ENCODE results near the gene TBC1D14. TPM values are rescaled to one million over a fixed set of nuclear protein-coding genes. Genes with fewer than 3 reads are reported as not detected.

TBC1D14 gene
- total RNA-seq, 1 donor = 34.0 TPM

GRCh38 chr4:6923507-6923906 is 13.9 kb downstream of the TBC1D14 start:
- no peak for DNase-seq (ENCODE audit: low read depth)
- no peak for TF ChIP-seq CTCF (IDR thresholded peaks at IDR 0.05; ENCODE audit: insufficient read depth, low read length)
- H3K4me3 ChIP-seq (ENCODE audit: low read depth, low read length) = no peak overlapping the region

- H3K4me3 ChIP-seq (ENCODE audit: low read depth, low read length) = no peak overlapping the region
- DNase-seq (ENCODE audit: low read depth) = no peak
- no peak for TF ChIP-seq CTCF (IDR thresholded peaks at IDR 0.05; ENCODE audit: insufficient read depth, low read length)
These were observed 14.7 kb downstream of the TBC1D14 start for GRCh38 chr4:6924361-6924779.

- no peak for DNase-seq (ENCODE audit: low read depth)
These were observed 15.8 kb downstream of the TBC1D14 start for GRCh38 chr4:6925357-6925836.

DNA sequence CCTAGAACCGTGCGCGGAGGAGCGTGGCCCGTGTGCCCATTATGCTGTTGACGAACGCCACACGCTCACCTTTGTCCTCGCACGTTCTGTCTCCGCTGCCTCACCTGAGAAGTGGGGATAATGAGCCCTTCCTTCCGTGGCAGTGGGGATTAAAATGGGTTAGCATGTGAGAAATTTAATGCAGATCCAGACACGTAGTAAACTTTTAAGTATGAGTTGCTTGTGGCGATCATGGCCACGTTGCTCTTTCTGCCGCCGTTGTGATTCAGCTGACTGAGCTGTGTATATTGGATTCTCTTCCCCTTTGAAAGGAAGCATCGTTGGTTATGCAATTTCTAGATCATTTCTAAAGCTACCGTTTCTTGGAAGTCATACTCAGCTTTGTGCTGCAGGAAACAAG is 16.5 kb downstream of the TBC1D14 start:
- DNase-seq (ENCODE audit: low read depth) = no peak

More at GRCh38 chr4:6925357-6925836, 15.8 kb downstream of the TBC1D14 start:
- no peak overlapping the region for H3K4me3 ChIP-seq (ENCODE audit: low read depth, low read length)
- no peak for TF ChIP-seq CTCF (IDR thresholded peaks at IDR 0.05; ENCODE audit: insufficient read depth, low read length)

DNA sequence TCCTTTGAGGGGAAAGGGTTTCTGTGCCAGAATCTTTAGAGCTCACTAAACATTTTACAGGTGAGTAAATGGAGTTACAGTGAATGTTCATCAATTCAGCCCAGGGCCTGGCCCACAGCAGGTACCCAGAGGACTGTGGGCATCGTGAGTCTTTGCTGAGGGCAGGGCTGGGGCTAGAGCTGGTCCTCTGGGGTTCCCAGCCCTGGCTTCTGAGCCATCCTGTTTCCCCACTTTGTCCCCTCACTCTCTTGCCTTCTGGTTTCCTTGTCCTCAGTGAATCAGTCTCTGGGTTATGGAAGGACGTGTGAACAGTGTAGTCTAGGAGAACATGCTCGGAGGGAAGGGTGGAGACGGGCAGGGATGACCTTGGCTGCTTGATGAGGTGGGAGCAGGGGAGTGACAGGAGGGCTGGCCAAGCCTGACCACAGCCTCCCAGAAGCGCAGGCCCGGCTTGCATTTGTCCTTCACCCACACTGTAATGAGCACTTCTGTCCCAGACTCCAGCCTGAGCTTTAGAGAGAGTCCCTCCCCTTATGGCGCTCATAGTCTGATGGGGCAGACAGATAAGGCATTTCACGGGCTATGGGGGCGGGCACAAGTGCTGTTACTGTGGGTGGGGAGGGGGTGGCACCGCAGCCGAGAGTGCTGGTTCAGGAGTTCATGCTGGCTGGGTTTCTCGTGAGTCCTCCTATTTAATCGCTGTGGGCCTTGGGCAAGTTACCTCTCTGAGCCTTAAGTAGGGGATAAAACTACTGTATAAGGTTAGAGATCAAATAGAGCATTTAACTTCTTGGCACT is 17.3 kb downstream of the TBC1D14 start:
- DNase-seq (ENCODE audit: low read depth) = no peak
- no peak overlapping the region for H3K4me3 ChIP-seq (ENCODE audit: low read depth, low read length)
- TF ChIP-seq CTCF (IDR thresholded peaks at IDR 0.05; ENCODE audit: insufficient read depth, low read length) = no peak

More for the DNA sequence above, 16.5 kb downstream of the TBC1D14 start:
- TF ChIP-seq CTCF (IDR thresholded peaks at IDR 0.05; ENCODE audit: insufficient read depth, low read length) = no peak
- H3K4me3 ChIP-seq (ENCODE audit: low read depth, low read length) = no peak overlapping the region

DNA sequence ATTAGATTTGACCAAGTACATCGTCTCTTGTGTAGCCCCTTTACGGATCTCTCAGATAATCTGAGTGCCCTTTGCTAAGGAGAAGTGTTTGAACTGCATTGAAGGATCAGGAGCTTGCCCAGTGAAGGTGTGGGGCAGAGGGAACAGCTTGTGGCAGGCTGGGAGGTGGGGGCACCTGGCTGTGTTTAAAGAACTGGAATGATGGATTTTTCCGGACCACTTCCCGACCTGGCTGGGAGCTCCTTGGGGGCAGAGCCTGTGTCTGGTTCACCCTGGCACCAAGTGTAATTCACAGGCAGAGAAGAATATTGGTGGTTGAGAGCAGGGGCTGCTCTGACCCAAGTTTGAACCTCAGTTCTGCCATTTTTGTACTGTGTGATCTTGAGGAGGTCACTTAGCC is 18.5 kb downstream of the TBC1D14 start:
- DNase-seq (ENCODE audit: low read depth) = no peak
- no peak overlapping the region for H3K4me3 ChIP-seq (ENCODE audit: low read depth, low read length)
- TF ChIP-seq CTCF (IDR thresholded peaks at IDR 0.05; ENCODE audit: insufficient read depth, low read length) = no peak

Data from fibroblast of the aortic adventitia (primary cell).